ENCODE data around the gene STUB1. TPM values are rescaled to one million over a fixed set of nuclear protein-coding genes. Genes with fewer than 3 reads are reported as not detected.

STUB1 gene
- total and polyA plus RNA-seq, 2 donors (not counting 1 experiment from before 2014, with no cell fraction given) = 94.3 to 116 TPM

GRCh38 chr16:704552-705380, 24.6 kb downstream of the STUB1 start:
- WGBS (ENCODE audit: insufficient coverage) = 17% methylated on average over 43 of the region's 50 CpGs
- intact Hi-C loops (cut with micrococcal nuclease) = no loop called here
- Histone ChIP-seq H3K9ac (ENCODE audit: low read length) (no peak overlapping the region), H3K27me3 (replicated peaks in 1 of 4; ENCODE audit: control extremely low read depth in 1 of 4, control insufficient read depth in 3 of 4, insufficient read depth in 4 of 4, low read length in 3 of 4) (peaks cover 0 to 88% (median 44%) of the 10 kb centered on the region in 4 experiments), H3K9me3 (ENCODE audit: control extremely low read depth in 1 of 3, control insufficient read depth in 2 of 3, insufficient read depth in 1 of 3, low read length in 2 of 3) (peaks cover 0 to 34% (median 0%) of the 10 kb centered on the region in 3 donors), H3K79me2 (ENCODE audit: control insufficient read depth, insufficient read depth, low read length) (no peaks in the 10 kb centered on the region), H3K4me2 (replicated peaks; ENCODE audit: low read depth, low read length, poor library complexity, severe bottlenecking) (no peak overlapping the region), H3K4me3 (ENCODE audit: control extremely low read depth in 1 of 5, extremely low read depth in 1 of 5, insufficient read depth in 1 of 5, low read depth in 2 of 5, low read length in 4 of 5) (no peak overlapping the region), H2AFZ (ENCODE audit: insufficient read depth, low read depth, low read length, poor library complexity, severe bottlenecking) (no peak overlapping the region), H3K27ac (ENCODE audit: low read length in 2 of 2) (no peak overlapping the region), H3K4me1 (ENCODE audit: control insufficient read depth in 2 of 2, insufficient read depth in 2 of 2, low read length in 2 of 2) (peaks cover 11 to 24% of the 10 kb centered on the region in 2 donors), H4K20me1 (ENCODE audit: control insufficient read depth, insufficient read depth, low read length, poor library complexity, severe bottlenecking) (no peaks in the 10 kb centered on the region), H3K36me3 (replicated peaks in 1 of 2; ENCODE audit: control extremely low read depth in 1 of 2, control insufficient read depth in 1 of 2, extremely low read depth in 1 of 2, insufficient read depth in 2 of 2, low read length in 1 of 2) (no peaks in the 10 kb centered on the region)
- no peak for ATAC-seq (ENCODE audit: low read depth)
- Mint-ChIP-seq H3K27me3 (peaks cover 36% of the 10 kb centered on the region), H3K4me1 (no peaks in the 10 kb centered on the region), H3K4me3 (no peak overlapping the region), H3K27ac (no peak overlapping the region), H3K9me3 (ENCODE audit: insufficient read depth) (no peaks in the 10 kb centered on the region)
- TF ChIP-seq CTCF (IDR thresholded peaks at IDR 0.05) (no peak), EZH2 (IDR thresholded peaks at IDR 0.05; ENCODE audit: borderline replicate concordance, insufficient read depth, low read depth, low read length, poor library complexity, severe bottlenecking) (no peak)
- POLR2A ChIA-PET = no interaction called here
- no peak for DNase-seq
- CTCF ChIA-PET = no interaction called here

All from B cell (primary cell).